ENCODE results near the gene STARD3NL. TPM values are rescaled to one million over a fixed set of nuclear protein-coding genes. Genes with fewer than 3 reads are reported as not detected.
A peak's percentile ranks its signal among the peaks of the same experiment; 100 is the strongest.

Gene STARD3NL
- total and polyA plus RNA-seq, 8 donors, result 9.3 to 61.6 (median 23.8) TPM

DNA sequence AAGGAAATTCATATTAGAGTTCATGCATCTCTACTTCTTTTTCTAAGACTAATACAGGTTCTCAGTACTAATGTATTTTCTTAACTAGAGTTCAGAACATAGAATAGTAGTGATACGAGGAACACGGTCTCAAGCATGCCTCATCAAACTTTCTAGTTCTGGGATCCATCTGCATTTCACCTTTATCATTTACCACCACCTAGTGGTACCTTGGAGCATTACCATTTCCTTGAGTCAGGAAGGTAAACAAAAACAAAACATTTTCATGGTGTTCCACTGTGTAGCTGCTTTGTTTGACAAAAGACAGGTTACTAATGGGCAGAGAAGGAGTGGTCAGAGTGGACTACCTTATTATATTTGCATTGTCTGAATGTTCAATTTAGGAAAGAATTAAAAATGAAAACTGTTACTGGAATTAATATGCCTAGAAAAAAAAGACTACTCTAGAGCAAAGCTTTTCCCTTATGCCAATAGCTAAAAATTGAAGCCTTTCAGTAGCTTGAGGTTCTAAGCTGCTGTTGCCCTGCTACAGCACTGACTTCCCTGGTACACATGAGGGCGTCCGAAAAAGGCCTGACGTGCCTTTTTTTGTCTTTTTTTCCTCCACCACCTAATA is 44.5 kb downstream of the STARD3NL start:
- Histone ChIP-seq H3K4me1 (peaks cover 0 to 11% (median 4%) of the 10 kb centered on the region in 4 donors), H3K27me3 (no peaks in the 10 kb centered on the region), H3K27ac (peak overlapping the region in 2 of 5 donors; percentile 14 to 65), H3K4me3 (no peak overlapping the region), H3K9me3 (no peaks in the 10 kb centered on the region), H3K36me3 (peaks cover 0 to 70% (median 62%) of the 10 kb centered on the region in 4 donors)
- TF ChIP-seq POLR2AphosphoS5 (IDR thresholded peaks at IDR 0.05) (peak in 1 of 3 donors; percentile 41), CTCF (IDR thresholded peaks at IDR 0.05) (peak in 5 of 7 experiments; percentile 86 to 96 (median 92)), POLR2A (IDR thresholded peaks at IDR 0.05) (no peak), EP300 (IDR thresholded peaks at IDR 0.05) (no peak)
- 58 to 65% (median 59%) methylated on average over 5 of the region's 5 CpGs for WGBS, 5 donors
- intact Hi-C loops (cut with DNase I; ENCODE audit: low total_unique reads), result loop anchor here (5.0 to 10.0 kb wide), 2 partner anchors 120 to 318 kb away; no protein-coding TSS in a partner anchor
- peak in 1 of 2 donors; percentile 85 for DNase-seq

- H3K9me3 ChIP-seq, result no peaks in the 10 kb centered on the region
- H3K36me3 ChIP-seq, result peaks cover 4 to 67% (median 59%) of the 10 kb centered on the region in 4 donors
- no peaks in the 10 kb centered on the region for H3K27me3 ChIP-seq
- intact Hi-C loops (cut with DNase I; ENCODE audit: low total_unique reads), result loop anchor here (5.0 to 10.0 kb wide), 2 partner anchors 121 to 319 kb away; no protein-coding TSS in a partner anchor
- 90 to 99% (median 94%) methylated on average over 2 of the region's 2 CpGs for WGBS, 5 donors
- H3K4me3 ChIP-seq, result no peak overlapping the region
- no peak for DNase-seq
- TF ChIP-seq EP300 (IDR thresholded peaks at IDR 0.05) (no peak), CTCF (IDR thresholded peaks at IDR 0.05) (no peak), POLR2A (IDR thresholded peaks at IDR 0.05) (no peak), POLR2AphosphoS5 (IDR thresholded peaks at IDR 0.05) (no peak)
- H3K27ac ChIP-seq, result no peak overlapping the region
- H3K4me1 ChIP-seq, result peaks cover 0 to 11% (median 4%) of the 10 kb centered on the region in 4 donors
Observed at GRCh38 chr7:38223306-38223705, 45.3 kb downstream of the STARD3NL start.

- H3K36me3 ChIP-seq, result peaks cover 8 to 67% (median 58%) of the 10 kb centered on the region in 4 donors
- intact Hi-C loops (cut with DNase I; ENCODE audit: low total_unique reads), result loop anchor here (5.0 to 10.0 kb wide), 2 partner anchors 122 to 320 kb away; no protein-coding TSS in a partner anchor
- no peak for DNase-seq
- 79 to 90% (median 82%) methylated on average over 5 of the region's 5 CpGs for WGBS, 5 donors
- H3K27ac ChIP-seq, result no peak overlapping the region
- no peak overlapping the region for H3K4me3 ChIP-seq
- H3K27me3 ChIP-seq, result no peaks in the 10 kb centered on the region
- H3K9me3 ChIP-seq, result no peaks in the 10 kb centered on the region
- H3K4me1 ChIP-seq, result peaks cover 0 to 11% (median 4%) of the 10 kb centered on the region in 4 donors
- TF ChIP-seq POLR2AphosphoS5 (IDR thresholded peaks at IDR 0.05) (no peak), EP300 (IDR thresholded peaks at IDR 0.05) (no peak)
Observed at GRCh38 chr7:38224392-38224791, 46.3 kb downstream of the STARD3NL start.

DNA sequence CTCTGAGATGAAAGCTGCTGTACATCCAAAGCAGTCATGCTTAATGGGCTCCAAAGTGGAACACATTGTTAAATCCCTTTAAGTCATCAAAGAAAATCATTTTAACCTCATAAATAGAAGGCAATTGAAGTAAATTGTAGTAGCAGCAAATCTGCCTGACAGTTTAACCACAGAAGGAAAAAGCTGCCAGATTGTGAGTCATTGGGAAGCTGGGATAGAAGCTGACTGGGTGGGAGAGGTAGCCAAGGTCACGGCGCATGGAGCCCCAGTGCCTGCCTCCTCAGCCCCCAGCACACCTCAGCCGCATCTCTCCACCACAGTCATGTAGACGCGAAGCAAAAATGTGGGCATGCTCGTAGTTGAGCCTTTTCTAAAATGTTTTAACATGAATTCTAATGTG is 51.3 kb downstream of the STARD3NL start:
- no peaks in the 10 kb centered on the region for H3K4me1 ChIP-seq
- H3K4me3 ChIP-seq, result no peak overlapping the region
- intact Hi-C loops (cut with DNase I; ENCODE audit: low total_unique reads), result loop anchor here (10.0 kb wide), 1 partner anchor 325 kb away; no protein-coding TSS in a partner anchor
- DNase-seq, result no peak
- peaks cover 14 to 55% (median 44%) of the 10 kb centered on the region in 4 donors for H3K36me3 ChIP-seq
- 94 to 98% (median 95%) methylated on average over 6 of the region's 6 CpGs for WGBS, 5 donors
- no peak for TF ChIP-seq POLR2AphosphoS5 (IDR thresholded peaks at IDR 0.05)
- no peak for TF ChIP-seq POLR2A (IDR thresholded peaks at IDR 0.05)
- H3K27ac ChIP-seq, result no peak overlapping the region
- no peaks in the 10 kb centered on the region for H3K9me3 ChIP-seq
- H3K27me3 ChIP-seq, result no peaks in the 10 kb centered on the region

DNA sequence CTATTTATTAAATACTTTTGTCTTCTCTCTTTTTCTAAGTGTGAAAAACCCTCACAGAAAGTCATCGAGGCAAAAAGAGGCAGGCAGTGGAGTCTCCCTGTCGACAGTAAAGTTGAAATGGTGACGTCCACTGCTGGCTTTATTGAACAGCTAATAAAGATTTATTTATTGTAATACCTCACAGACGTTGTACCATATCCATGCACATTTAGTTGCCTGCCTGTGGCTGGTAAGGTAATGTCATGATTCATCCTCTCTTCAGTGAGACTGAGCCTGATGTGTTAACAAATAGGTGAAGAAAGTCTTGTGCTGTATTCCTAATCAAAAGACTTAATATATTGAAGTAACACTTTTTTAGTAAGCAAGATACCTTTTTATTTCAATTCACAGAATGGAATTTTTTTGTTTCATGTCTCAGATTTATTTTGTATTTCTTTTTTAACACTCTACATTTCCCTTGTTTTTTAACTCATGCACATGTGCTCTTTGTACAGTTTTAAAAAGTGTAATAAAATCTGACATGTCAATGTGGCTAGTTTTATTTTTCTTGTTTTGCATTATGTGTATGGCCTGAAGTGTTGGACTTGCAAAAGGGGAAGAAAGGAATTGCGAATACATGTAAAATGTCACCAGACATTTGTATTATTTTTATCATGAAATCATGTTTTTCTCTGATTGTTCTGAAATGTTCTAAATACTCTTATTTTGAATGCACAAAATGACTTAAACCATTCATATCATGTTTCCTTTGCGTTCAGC is 52.0 kb downstream of the STARD3NL start:
- H3K36me3 ChIP-seq, result peaks cover 14 to 50% (median 39%) of the 10 kb centered on the region in 4 donors
- no peaks in the 10 kb centered on the region for H3K27me3 ChIP-seq
- H3K4me1 ChIP-seq, result no peaks in the 10 kb centered on the region
- intact Hi-C loops (cut with DNase I; ENCODE audit: low total_unique reads), result loop anchor here (10.0 kb wide), 1 partner anchor 325 kb away; no protein-coding TSS in a partner anchor
- 89 to 94% (median 91%) methylated on average over 6 of the region's 6 CpGs for WGBS, 5 donors
- H3K9me3 ChIP-seq, result no peaks in the 10 kb centered on the region
- DNase-seq, result no peak
- TF ChIP-seq POLR2A (IDR thresholded peaks at IDR 0.05) (no peak), CTCF (IDR thresholded peaks at IDR 0.05) (no peak), EP300 (IDR thresholded peaks at IDR 0.05) (no peak), POLR2AphosphoS5 (IDR thresholded peaks at IDR 0.05) (no peak)
- no peak overlapping the region for H3K4me3 ChIP-seq
- H3K27ac ChIP-seq, result no peak overlapping the region
